ENCODE results near the gene CHM. TPM values are rescaled to one million over a fixed set of nuclear protein-coding genes. Genes with fewer than 3 reads are reported as not detected.

CHM gene
- polyA plus RNA-seq, 3 donors = 6.0 to 7.7 (median 6.6) TPM

DNA sequence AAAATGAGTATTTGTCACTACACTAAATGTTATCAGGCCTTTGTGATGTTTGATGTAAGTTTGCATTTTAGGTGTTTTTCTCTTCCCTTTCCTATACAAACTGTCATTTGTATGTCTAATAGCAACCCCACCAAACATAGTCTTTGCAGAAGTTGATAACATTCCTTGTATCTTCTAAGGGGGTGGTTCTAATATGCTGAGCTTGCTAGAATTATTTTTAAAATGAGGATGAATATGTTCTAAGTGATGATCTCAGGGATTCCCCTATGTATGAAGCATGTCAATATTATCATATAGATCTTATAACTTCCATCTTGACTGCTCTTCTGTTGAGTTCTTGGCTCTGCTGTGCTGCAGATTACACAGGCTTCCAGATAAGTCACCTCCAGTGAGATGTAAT lies 3.1 kb downstream of the CHM start:
- Histone ChIP-seq H3K79me2 (ENCODE audit: insufficient read depth, low read length) (peaks cover 41% of the 10 kb centered on the region), H3K27ac (ENCODE audit: low read depth in 1 of 2, low read length in 2 of 2) (no peak overlapping the region), H3K4me3 (replicated peaks in 1 of 3; ENCODE audit: low read depth in 2 of 3, low read length in 3 of 3) (no peak overlapping the region), H3K4me1 (ENCODE audit: control insufficient read depth in 1 of 2, insufficient read depth in 2 of 2, low read length in 2 of 2) (peaks cover 10 to 13% of the 10 kb centered on the region in 2 donors), H3K36me3 (replicated peaks in 1 of 2; ENCODE audit: control insufficient read depth in 1 of 2, insufficient read depth in 2 of 2, low read length in 2 of 2) (no peaks in the 10 kb centered on the region), H3K9me3 (replicated peaks in 1 of 2; ENCODE audit: control insufficient read depth in 1 of 2, insufficient read depth in 1 of 2, low read length in 2 of 2) (no peaks in the 10 kb centered on the region), H3K4me2 (replicated peaks; ENCODE audit: extremely low read depth, low read length, poor library complexity, severe bottlenecking) (no peak overlapping the region), H3K27me3 (ENCODE audit: control insufficient read depth in 2 of 2, insufficient read depth in 2 of 2, low read length in 2 of 2) (no peaks in the 10 kb centered on the region), H2AFZ (ENCODE audit: insufficient read depth, low read depth, low read length, poor library complexity, severe bottlenecking) (no peak overlapping the region), H3K9ac (ENCODE audit: insufficient read depth, low read length, poor library complexity, severe bottlenecking) (no peak overlapping the region), H4K20me1 (ENCODE audit: insufficient read depth, low read length) (peaks cover 13% of the 10 kb centered on the region)
- Mint-ChIP-seq H3K27me3 (ENCODE audit: low read depth in 3 of 3) (no peaks in the 10 kb centered on the region), H3K4me3 (no peak overlapping the region), H3K9me3 (peaks cover 0 to 3% (median 0%) of the 10 kb centered on the region in 7 donors), H3K36me3 (peaks cover 0 to 4% of the 10 kb centered on the region in 2 donors), H3K4me1 (peaks cover 6% of the 10 kb centered on the region), H3K27ac (no peak overlapping the region)
- intact Hi-C loops (cut with micrococcal nuclease) = no loop called here
- TF ChIP-seq, protein P1, sequence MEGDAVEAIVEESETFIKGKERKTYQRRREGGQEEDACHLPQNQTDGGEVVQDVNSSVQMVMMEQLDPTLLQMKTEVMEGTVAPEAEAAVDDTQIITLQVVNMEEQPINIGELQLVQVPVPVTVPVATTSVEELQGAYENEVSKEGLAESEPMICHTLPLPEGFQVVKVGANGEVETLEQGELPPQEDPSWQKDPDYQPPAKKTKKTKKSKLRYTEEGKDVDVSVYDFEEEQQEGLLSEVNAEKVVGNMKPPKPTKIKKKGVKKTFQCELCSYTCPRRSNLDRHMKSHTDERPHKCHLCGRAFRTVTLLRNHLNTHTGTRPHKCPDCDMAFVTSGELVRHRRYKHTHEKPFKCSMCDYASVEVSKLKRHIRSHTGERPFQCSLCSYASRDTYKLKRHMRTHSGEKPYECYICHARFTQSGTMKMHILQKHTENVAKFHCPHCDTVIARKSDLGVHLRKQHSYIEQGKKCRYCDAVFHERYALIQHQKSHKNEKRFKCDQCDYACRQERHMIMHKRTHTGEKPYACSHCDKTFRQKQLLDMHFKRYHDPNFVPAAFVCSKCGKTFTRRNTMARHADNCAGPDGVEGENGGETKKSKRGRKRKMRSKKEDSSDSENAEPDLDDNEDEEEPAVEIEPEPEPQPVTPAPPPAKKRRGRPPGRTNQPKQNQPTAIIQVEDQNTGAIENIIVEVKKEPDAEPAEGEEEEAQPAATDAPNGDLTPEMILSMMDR (IDR thresholded peaks at IDR 0.05) = no peak
- no peak for DNase-seq

- H3K4me3 Mint-ChIP-seq = no peak overlapping the region
- Histone ChIP-seq H3K4me2 (replicated peaks; ENCODE audit: extremely low read depth, low read length, poor library complexity, severe bottlenecking) (no peak overlapping the region), H3K36me3 (replicated peaks in 1 of 2; ENCODE audit: control insufficient read depth in 1 of 2, insufficient read depth in 2 of 2, low read length in 2 of 2) (no peaks in the 10 kb centered on the region), H3K9ac (ENCODE audit: insufficient read depth, low read length, poor library complexity, severe bottlenecking) (no peak overlapping the region), H4K20me1 (ENCODE audit: insufficient read depth, low read length) (peaks cover 21% of the 10 kb centered on the region), H3K4me1 (ENCODE audit: control insufficient read depth in 1 of 2, insufficient read depth in 2 of 2, low read length in 2 of 2) (no peaks in the 10 kb centered on the region), H3K27me3 (ENCODE audit: control insufficient read depth in 2 of 2, insufficient read depth in 2 of 2, low read length in 2 of 2) (no peaks in the 10 kb centered on the region), H2AFZ (ENCODE audit: insufficient read depth, low read depth, low read length, poor library complexity, severe bottlenecking) (no peak overlapping the region), H3K9me3 (replicated peaks in 1 of 2; ENCODE audit: control insufficient read depth in 1 of 2, insufficient read depth in 1 of 2, low read length in 2 of 2) (no peaks in the 10 kb centered on the region), H3K4me3 (replicated peaks in 1 of 3; ENCODE audit: low read depth in 2 of 3, low read length in 3 of 3) (no peak overlapping the region), H3K79me2 (ENCODE audit: insufficient read depth, low read length) (peaks cover 37% of the 10 kb centered on the region), H3K27ac (ENCODE audit: low read depth in 1 of 2, low read length in 2 of 2) (no peak overlapping the region)
- 100% methylated on average over 7 of the region's 21 CpGs for WGBS (ENCODE audit: insufficient coverage)
- peaks cover 0 to 2% (median 0%) of the 10 kb centered on the region in 3 donors for H3K27me3 Mint-ChIP-seq (ENCODE audit: low read depth in 3 of 3)
- peak overlapping the region in 1 of 7 donors; percentile 27 for H3K27ac Mint-ChIP-seq
- peaks cover 0 to 1% (median 0%) of the 10 kb centered on the region in 7 donors for H3K9me3 Mint-ChIP-seq
- peaks cover 0 to 2% of the 10 kb centered on the region in 2 donors for H3K36me3 Mint-ChIP-seq
- intact Hi-C loops (cut with micrococcal nuclease) = no loop called here
- TF ChIP-seq, protein P1 (IDR thresholded peaks at IDR 0.05) = no peak
- H3K4me1 Mint-ChIP-seq = no peaks in the 10 kb centered on the region
- DNase-seq = no peak
Observed at GRCh38 chrX:86039625-86040568, 7.5 kb downstream of the CHM start.

All from CD14-positive monocyte (primary cell).